ENCODE results near the gene C1QTNF12.

C1QTNF12 gene

GRCh38 chr1:1264026-1264425 lies 17.5 kb upstream of the C1QTNF12 start:
- Histone ChIP-seq H2AFZ (ENCODE audit: low read length) (no peak overlapping the region), H3K9ac (ENCODE audit: low read length) (no peak overlapping the region), H3K4me1 (ENCODE audit: insufficient read depth, low read length, severe bottlenecking) (peaks cover 14% of the 10 kb centered on the region), H3K27me3 (ENCODE audit: insufficient read depth, low read length) (no peaks in the 10 kb centered on the region), H3K36me3 (ENCODE audit: insufficient read depth, low read length) (peaks cover 68% of the 10 kb centered on the region), H3F3A (ENCODE audit: insufficient read depth, low read length) (no peaks in the 10 kb centered on the region), H3K79me2 (ENCODE audit: insufficient read depth, low read length) (no peaks in the 10 kb centered on the region), H3K27ac (ENCODE audit: low read depth, low read length, poor library complexity, severe bottlenecking) (no peak overlapping the region), H3K4me3 (ENCODE audit: low read depth, low read length, poor library complexity, severe bottlenecking) (no peak overlapping the region), H3K9me3 (ENCODE audit: low read length) (no peaks in the 10 kb centered on the region), H3K9me2 (ENCODE audit: low read depth, low read length) (no peaks in the 10 kb centered on the region), H3K4me2 (ENCODE audit: low read length) (no peak overlapping the region), H4K20me1 (ENCODE audit: insufficient read depth, low read length) (no peaks in the 10 kb centered on the region)
- TF ChIP-seq EZH2 (IDR thresholded peaks at IDR 0.05; ENCODE audit: borderline replicate concordance, low read length), result no peak
- TF ChIP-seq, protein P1, sequence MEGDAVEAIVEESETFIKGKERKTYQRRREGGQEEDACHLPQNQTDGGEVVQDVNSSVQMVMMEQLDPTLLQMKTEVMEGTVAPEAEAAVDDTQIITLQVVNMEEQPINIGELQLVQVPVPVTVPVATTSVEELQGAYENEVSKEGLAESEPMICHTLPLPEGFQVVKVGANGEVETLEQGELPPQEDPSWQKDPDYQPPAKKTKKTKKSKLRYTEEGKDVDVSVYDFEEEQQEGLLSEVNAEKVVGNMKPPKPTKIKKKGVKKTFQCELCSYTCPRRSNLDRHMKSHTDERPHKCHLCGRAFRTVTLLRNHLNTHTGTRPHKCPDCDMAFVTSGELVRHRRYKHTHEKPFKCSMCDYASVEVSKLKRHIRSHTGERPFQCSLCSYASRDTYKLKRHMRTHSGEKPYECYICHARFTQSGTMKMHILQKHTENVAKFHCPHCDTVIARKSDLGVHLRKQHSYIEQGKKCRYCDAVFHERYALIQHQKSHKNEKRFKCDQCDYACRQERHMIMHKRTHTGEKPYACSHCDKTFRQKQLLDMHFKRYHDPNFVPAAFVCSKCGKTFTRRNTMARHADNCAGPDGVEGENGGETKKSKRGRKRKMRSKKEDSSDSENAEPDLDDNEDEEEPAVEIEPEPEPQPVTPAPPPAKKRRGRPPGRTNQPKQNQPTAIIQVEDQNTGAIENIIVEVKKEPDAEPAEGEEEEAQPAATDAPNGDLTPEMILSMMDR (IDR thresholded peaks at IDR 0.05; ENCODE audit: low read length), result no peak

GRCh38 chr1:1262758-1263157 lies 16.2 kb upstream of the C1QTNF12 start:
- H3K4me1 ChIP-seq (ENCODE audit: insufficient read depth, low read length, severe bottlenecking), result peaks cover 14% of the 10 kb centered on the region
- H3K9me2 ChIP-seq (ENCODE audit: low read depth, low read length), result no peaks in the 10 kb centered on the region
- H3K27me3 ChIP-seq (ENCODE audit: insufficient read depth, low read length), result no peaks in the 10 kb centered on the region
- no peak overlapping the region for H3K9ac ChIP-seq (ENCODE audit: low read length)
- no peak overlapping the region for H3K27ac ChIP-seq (ENCODE audit: low read depth, low read length, poor library complexity, severe bottlenecking)
- H4K20me1 ChIP-seq (ENCODE audit: insufficient read depth, low read length), result no peaks in the 10 kb centered on the region
- H3K79me2 ChIP-seq (ENCODE audit: insufficient read depth, low read length), result no peaks in the 10 kb centered on the region
- H3K4me3 ChIP-seq (ENCODE audit: low read depth, low read length, poor library complexity, severe bottlenecking), result no peak overlapping the region
- no peaks in the 10 kb centered on the region for H3K9me3 ChIP-seq (ENCODE audit: low read length)
- no peak for TF ChIP-seq EZH2 (IDR thresholded peaks at IDR 0.05; ENCODE audit: borderline replicate concordance, low read length)
- TF ChIP-seq, protein P1 (IDR thresholded peaks at IDR 0.05; ENCODE audit: low read length), result no peak
- peaks cover 59% of the 10 kb centered on the region for H3K36me3 ChIP-seq (ENCODE audit: insufficient read depth, low read length)
- no peak overlapping the region for H2AFZ ChIP-seq (ENCODE audit: low read length)
- H3F3A ChIP-seq (ENCODE audit: insufficient read depth, low read length), result no peaks in the 10 kb centered on the region
- no peak overlapping the region for H3K4me2 ChIP-seq (ENCODE audit: low read length)

GRCh38 chr1:1262071-1262470 lies 15.5 kb upstream of the C1QTNF12 start:
- no peak overlapping the region for H3K9ac ChIP-seq (ENCODE audit: low read length)
- H3K36me3 ChIP-seq (ENCODE audit: insufficient read depth, low read length), result peaks cover 53% of the 10 kb centered on the region
- no peak overlapping the region for H2AFZ ChIP-seq (ENCODE audit: low read length)
- no peaks in the 10 kb centered on the region for H3K27me3 ChIP-seq (ENCODE audit: insufficient read depth, low read length)
- H3K9me3 ChIP-seq (ENCODE audit: low read length), result no peaks in the 10 kb centered on the region
- no peak overlapping the region for H3K4me2 ChIP-seq (ENCODE audit: low read length)
- no peak overlapping the region for H3K27ac ChIP-seq (ENCODE audit: low read depth, low read length, poor library complexity, severe bottlenecking)
- H3K9me2 ChIP-seq (ENCODE audit: low read depth, low read length), result no peaks in the 10 kb centered on the region
- H4K20me1 ChIP-seq (ENCODE audit: insufficient read depth, low read length), result no peaks in the 10 kb centered on the region
- no peak for TF ChIP-seq EZH2 (IDR thresholded peaks at IDR 0.05; ENCODE audit: borderline replicate concordance, low read length)
- TF ChIP-seq, protein P1 (IDR thresholded peaks at IDR 0.05; ENCODE audit: low read length), result no peak
- H3K79me2 ChIP-seq (ENCODE audit: insufficient read depth, low read length), result no peaks in the 10 kb centered on the region
- H3K4me1 ChIP-seq (ENCODE audit: insufficient read depth, low read length, severe bottlenecking), result peaks cover 14% of the 10 kb centered on the region
- no peaks in the 10 kb centered on the region for H3F3A ChIP-seq (ENCODE audit: insufficient read depth, low read length)
- H3K4me3 ChIP-seq (ENCODE audit: low read depth, low read length, poor library complexity, severe bottlenecking), result no peak overlapping the region

Measured in OCI-LY1 (cell line).